ENCODE measurements around the gene DENND4C.

- TF ChIP-seq CTCF (IDR thresholded peaks at IDR 0.05): no peak
- TF ChIP-seq POLR2A (IDR thresholded peaks at IDR 0.05): no peak
Observed at GRCh38 chr9:19397845-19398244, 167.4 kb downstream of the DENND4C start.
